ENCODE results near the gene DHX16.

Gene DHX16

DNA sequence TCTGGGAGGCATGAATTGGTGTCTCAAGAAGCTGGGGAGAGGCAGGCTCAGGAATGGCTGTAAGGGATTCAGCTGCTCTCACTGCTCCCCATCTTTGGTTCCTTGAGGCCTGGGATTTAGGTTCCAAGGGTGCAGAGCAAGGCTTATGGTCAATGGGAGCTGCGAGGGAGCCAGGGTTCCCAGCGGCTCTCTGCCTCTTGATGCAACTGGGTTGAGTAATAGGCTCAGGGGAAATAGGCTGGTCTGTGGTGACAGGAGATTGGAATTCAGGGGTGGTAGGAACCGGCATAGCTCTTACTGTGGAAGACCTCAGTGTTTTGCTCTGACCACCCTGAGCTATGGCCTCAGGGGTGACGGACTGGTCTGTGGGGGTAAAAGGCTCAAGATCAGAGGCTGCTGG, 31.0 kb upstream of the DHX16 start:
- peak in 1 of 2 donors; percentile 51 for DNase-seq
- no peak overlapping the region for H3K27ac ChIP-seq
- no peak overlapping the region for H3K4me3 ChIP-seq
- TF ChIP-seq CTCF (IDR thresholded peaks at IDR 0.05): no peak
- H3K4me1 ChIP-seq: no peaks in the 10 kb centered on the region
- no peaks in the 10 kb centered on the region for H3K9me3 ChIP-seq
- peaks cover 21 to 79% (median 48%) of the 10 kb centered on the region in 3 donors for H3K36me3 ChIP-seq
- H3K27me3 ChIP-seq: no peaks in the 10 kb centered on the region
- intact Hi-C loops (cut with DNase I; ENCODE audit: low total_unique reads): no loop called here

- H3K4me3 ChIP-seq: no peak overlapping the region
- intact Hi-C loops (cut with DNase I; ENCODE audit: low total_unique reads): no loop called here
- peak in 1 of 2 donors; percentile 28 for DNase-seq
- no peaks in the 10 kb centered on the region for H3K4me1 ChIP-seq
- no peaks in the 10 kb centered on the region for H3K27me3 ChIP-seq
- no peak for TF ChIP-seq CTCF (IDR thresholded peaks at IDR 0.05)
- no peaks in the 10 kb centered on the region for H3K9me3 ChIP-seq
- H3K36me3 ChIP-seq: peaks cover 18 to 71% (median 47%) of the 10 kb centered on the region in 3 donors
- no peak overlapping the region for H3K27ac ChIP-seq
Measured at GRCh38 chr6:30703011-30703410, 30.2 kb upstream of the DHX16 start.

DNA sequence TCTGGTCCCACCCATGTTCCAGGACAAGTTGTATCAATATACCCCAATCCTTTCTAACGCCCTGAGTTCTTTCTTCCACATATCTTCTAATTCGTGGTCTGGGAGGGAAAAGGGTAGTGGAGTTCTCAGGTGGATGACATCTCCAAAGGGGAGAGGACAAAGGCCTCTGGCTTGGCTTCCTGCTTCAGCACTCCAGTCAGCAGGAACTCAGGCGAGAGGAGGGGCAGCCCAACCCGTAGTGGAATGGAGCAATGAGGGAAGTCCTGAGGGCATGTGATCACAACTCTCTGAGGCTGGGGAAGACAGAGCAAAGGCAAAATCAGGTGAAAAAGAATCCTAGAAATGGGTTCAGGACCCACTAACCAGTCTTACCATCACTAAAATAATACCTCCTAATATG, 27.5 kb upstream of the DHX16 start:
- Histone ChIP-seq H3K9me3 (no peaks in the 10 kb centered on the region), H3K4me3 (no peak overlapping the region), H3K36me3 (peaks cover 6 to 44% (median 28%) of the 10 kb centered on the region in 3 donors), H3K27ac (no peak overlapping the region), H3K4me1 (peaks cover 0 to 9% (median 3%) of the 10 kb centered on the region in 4 donors), H3K27me3 (no peaks in the 10 kb centered on the region)
- intact Hi-C loops (cut with DNase I; ENCODE audit: low total_unique reads): no loop called here
- DNase-seq: peak; percentile 56 to 58
- no peak for TF ChIP-seq CTCF (IDR thresholded peaks at IDR 0.05)

- intact Hi-C loops (cut with DNase I; ENCODE audit: low total_unique reads): no loop called here
- no peak overlapping the region for H3K27ac ChIP-seq
- H3K9me3 ChIP-seq: no peaks in the 10 kb centered on the region
- no peak overlapping the region for H3K4me3 ChIP-seq
- H3K27me3 ChIP-seq: no peaks in the 10 kb centered on the region
- no peak for TF ChIP-seq CTCF (IDR thresholded peaks at IDR 0.05)
- no peak for DNase-seq
- peaks cover 0 to 17% (median 10%) of the 10 kb centered on the region in 4 donors for H3K4me1 ChIP-seq
- H3K36me3 ChIP-seq: peaks cover 0 to 7% (median 6%) of the 10 kb centered on the region in 3 donors
Measured at GRCh38 chr6:30696432-30696831, 23.6 kb upstream of the DHX16 start.

GRCh38 chr6:30691208-30691847, 18.5 kb upstream of the DHX16 start:
- peak overlapping the region; percentile 94 to 100 for H3K27ac ChIP-seq
- intact Hi-C loops (cut with DNase I; ENCODE audit: low total_unique reads): loop anchor here (2.0 kb wide), 1 partner anchor 25 kb away; the partner anchor contains the start of gene MDC1

More at GRCh38 chr6:30691208-30691847, 18.5 kb upstream of the DHX16 start:
- DNase-seq: peak in 1 of 2 donors; percentile 34
- Histone ChIP-seq H3K27me3 (no peaks in the 10 kb centered on the region), H3K4me3 (peak overlapping the region; percentile 61 to 69), H3K4me1 (peaks cover 0 to 51% (median 42%) of the 10 kb centered on the region in 4 donors), H3K36me3 (no peaks in the 10 kb centered on the region), H3K9me3 (no peaks in the 10 kb centered on the region)
- no peak for TF ChIP-seq CTCF (IDR thresholded peaks at IDR 0.05)

All from tibial artery (tissue), 4 donors.